Endothelial cell of umbilical vein (primary cell): Measurements from ENCODE around the gene H2BK1. TPM values are rescaled to one million over a fixed set of nuclear protein-coding genes. Genes with fewer than 3 reads are reported as not detected.
A peak's percentile ranks its signal among the peaks of the same experiment; 100 is the strongest.

Source experiments
- BruUV-seq: library from RNA; stranded (reverse); fragments of 400-500 nt; replicated peaks from 2 replicates; lab custom pipeline; 2021; lab: Mats Ljungman, UMichigan
- CTCF ChIA-PET: fragments of 300-600, 350-600 bp; sonication (Branson Sonifier 250); formaldehyde crosslinking; loops from one replicate; lab custom pipeline; 2021; ENCODE audit warnings: antibody characterized with exemption, inconsistent platforms; lab: Charles Lee
- POLR2A ChIA-PET: fragments of 300-600, 350-600 bp; sonication (Branson Sonifier 250); formaldehyde crosslinking; loops from one replicate; lab custom pipeline; 2021; ENCODE audit warnings: antibody characterized with exemption, inconsistent platforms; lab: Charles Lee
- DNase-seq: peaks from one replicate; pipeline ENCODE4 v3.0.0-alpha.2; 2011; ENCODE audit warnings: low read depth, low spot score
- FAIRE-seq: peaks from 2 replicates; lab custom pipeline; 2011; peaks lifted over from hg19 to GRCh38; lab: Jason Lieb, UNC
- H2AFZ ChIP-seq: 2 replicates; pipeline ENCODE4 v1.6.0; 2012; ENCODE audit warnings: low read depth, low read length, control low read depth, inconsistent platforms
- H3K27ac ChIP-seq: 2 replicates; pipeline ENCODE4 v1.5.1; 2011; ENCODE audit warnings: low read depth, mild to moderate bottlenecking, control low read depth, low read length, moderate library complexity; ENCODE audit not compliant: insufficient read depth
- H3K27me3 ChIP-seq, 2 experiments: 2 replicates each; pipeline versions ENCODE4 v1.6.0 to v1.6.1; 2011; ENCODE audit warnings: low read length in 2 of 2, mixed read lengths in 1 of 2; ENCODE audit not compliant: control insufficient read depth in 2 of 2, insufficient read depth in 2 of 2
- H3K36me3 ChIP-seq, 2 experiments: 2 replicates in 1 of 2; 3 replicates in 1 of 2; pipeline ENCODE4 v1.5.1; 2011; ENCODE audit warnings: low read length in 2 of 2, mild to moderate bottlenecking in 1 of 2, moderate library complexity in 1 of 2; ENCODE audit not compliant: control insufficient read depth in 2 of 2, insufficient read depth in 2 of 2; ENCODE audit errors: extremely low read depth in 1 of 2
- H3K4me1 ChIP-seq: 3 replicates; pipeline ENCODE4 v1.5.1; 2011; ENCODE audit warnings: mild to moderate bottlenecking, low read length; ENCODE audit not compliant: control insufficient read depth, insufficient read depth; ENCODE audit errors: extremely low read depth
- H3K4me2 ChIP-seq: 2 replicates; pipeline ENCODE4 v1.6.1; 2011; ENCODE audit warnings: low read length, control low read depth, mixed read lengths; ENCODE audit not compliant: insufficient read depth
- H3K4me3 ChIP-seq, 3 experiments: fragments of 200-600 bp in 1 of 3; sonication (generic), shearing (Covaris generic) in 1 of 3; replicated peaks in 1 of 3; 2 replicates each; pipeline ENCODE4 v1.5.1; 2011 to 2016; ENCODE audit warnings: control low read depth in 3 of 3, low read length in 3 of 3, mild to moderate bottlenecking in 2 of 3, inconsistent platforms in 1 of 3, low read depth in 1 of 3, moderate library complexity in 1 of 3; ENCODE audit not compliant: insufficient read depth in 1 of 3
- H3K79me2 ChIP-seq: 2 replicates; pipeline ENCODE4 v1.6.0; 2012; ENCODE audit warnings: low read length, inconsistent platforms; ENCODE audit not compliant: control insufficient read depth, insufficient read depth
- H3K9ac ChIP-seq: replicated peaks from 2 replicates; pipeline ENCODE3; 2011; ENCODE audit warnings: low read length, control low read depth; ENCODE audit not compliant: insufficient read depth; ENCODE audit errors: extremely low read depth
- H3K9me1 ChIP-seq: replicated peaks from 3 replicates; pipeline ENCODE4 v1.6.0; 2011; ENCODE audit warnings: mild to moderate bottlenecking, low read length; ENCODE audit not compliant: control insufficient read depth, insufficient read depth; ENCODE audit errors: extremely low read depth
- H3K9me3 ChIP-seq: replicated peaks from 2 replicates; pipeline ENCODE4 v1.5.1; 2012; ENCODE audit warnings: low read length, inconsistent platforms; ENCODE audit not compliant: control insufficient read depth, insufficient read depth
- H4K20me1 ChIP-seq: replicated peaks from 2 replicates; pipeline ENCODE3; 2011; ENCODE audit warnings: mild to moderate bottlenecking, low read length; ENCODE audit not compliant: control insufficient read depth, insufficient read depth; ENCODE audit errors: extremely low read depth
- EZH2 ChIP-seq: IDR thresholded peaks from 2 replicates; pipeline ENCODE4 v1.6.1; 2012; ENCODE audit warnings: borderline replicate concordance, low read depth, mild to moderate bottlenecking, moderate library complexity, low read length, inconsistent platforms; ENCODE audit not compliant: severe bottlenecking
- FOS ChIP-seq: IDR thresholded peaks from 2 replicates; pipeline ENCODE4 v1.6.1; 2011; ENCODE audit warnings: mild to moderate bottlenecking, low read length, moderate library complexity, borderline replicate concordance; ENCODE audit not compliant: insufficient read depth
- GATA2 ChIP-seq: IDR thresholded peaks from 2 replicates; pipeline ENCODE4 v1.7.0; 2011; ENCODE audit warnings: low read depth, mild to moderate bottlenecking, moderate library complexity, mixed read lengths, low read length; ENCODE audit not compliant: insufficient read length, insufficient read depth
- JUN ChIP-seq: IDR thresholded peaks from 2 replicates; pipeline ENCODE4 v1.6.1; 2011; ENCODE audit warnings: borderline replicate concordance, low read depth; ENCODE audit not compliant: insufficient read length, insufficient read depth
- MYC ChIP-seq: IDR thresholded peaks from one replicate; pipeline ENCODE4 v1.6.1; 2011; ENCODE audit warnings: mild to moderate bottlenecking, low read depth, low read length
- POLR2A ChIP-seq: IDR thresholded peaks from 2 replicates; pipeline ENCODE4 v1.6.1; 2012; ENCODE audit warnings: low read depth, mild to moderate bottlenecking, control low read depth, low read length
- POLR2AphosphoS5 ChIP-seq: IDR thresholded peaks from 2 replicates; pipeline ENCODE4 v1.6.1; 2012; ENCODE audit warnings: low read depth, mild to moderate bottlenecking, control low read depth, low read length, moderate library complexity; ENCODE audit not compliant: insufficient read depth
- dilution Hi-C: fragments of 300-500 bp; cut with MboI; formaldehyde crosslinking; loops from one replicate; pipeline ENCODE4 v1.15.0; 2019; ENCODE audit warnings: low sequenced_read_pairs; ENCODE audit not compliant: extremely low pct_ligation_motif_present
- intact Hi-C: fragments of 100-400 bp; cut with micrococcal nuclease; formaldehyde crosslinking; loops from one replicate; pipeline ENCODE4 v1.10.0; 2022
- polyA plus RNA-seq, 4 experiments: library from polyadenylated mRNA; depleted of rRNA in 3 of 4; stranded (reverse) in 3 of 4; unstranded in 1 of 4; fragments of >200 nt; gene quantifications; 2 replicates each; pipeline versions ENCODE4 v1.2.1 to v1.2.3, GENCODE V29; 2011 to 2012; ENCODE audit warnings: missing spikeins in 1 of 4
- total RNA-seq: library from RNA; stranded (reverse); gene quantifications from 2 replicates; pipeline ENCODE4 v1.2.3, GENCODE V29; 2021
- TF ChIP-seq, protein P1 (sequence below): IDR thresholded peaks from 2 replicates; pipeline ENCODE4 v1.6.1; 2011; ENCODE audit not compliant: insufficient read depth, insufficient read length

H2BK1 gene
- total and polyA plus RNA-seq, 2 donors (not counting 3 experiments of a cell fraction or from before 2014, with no cell fraction given): not detected

DNA sequence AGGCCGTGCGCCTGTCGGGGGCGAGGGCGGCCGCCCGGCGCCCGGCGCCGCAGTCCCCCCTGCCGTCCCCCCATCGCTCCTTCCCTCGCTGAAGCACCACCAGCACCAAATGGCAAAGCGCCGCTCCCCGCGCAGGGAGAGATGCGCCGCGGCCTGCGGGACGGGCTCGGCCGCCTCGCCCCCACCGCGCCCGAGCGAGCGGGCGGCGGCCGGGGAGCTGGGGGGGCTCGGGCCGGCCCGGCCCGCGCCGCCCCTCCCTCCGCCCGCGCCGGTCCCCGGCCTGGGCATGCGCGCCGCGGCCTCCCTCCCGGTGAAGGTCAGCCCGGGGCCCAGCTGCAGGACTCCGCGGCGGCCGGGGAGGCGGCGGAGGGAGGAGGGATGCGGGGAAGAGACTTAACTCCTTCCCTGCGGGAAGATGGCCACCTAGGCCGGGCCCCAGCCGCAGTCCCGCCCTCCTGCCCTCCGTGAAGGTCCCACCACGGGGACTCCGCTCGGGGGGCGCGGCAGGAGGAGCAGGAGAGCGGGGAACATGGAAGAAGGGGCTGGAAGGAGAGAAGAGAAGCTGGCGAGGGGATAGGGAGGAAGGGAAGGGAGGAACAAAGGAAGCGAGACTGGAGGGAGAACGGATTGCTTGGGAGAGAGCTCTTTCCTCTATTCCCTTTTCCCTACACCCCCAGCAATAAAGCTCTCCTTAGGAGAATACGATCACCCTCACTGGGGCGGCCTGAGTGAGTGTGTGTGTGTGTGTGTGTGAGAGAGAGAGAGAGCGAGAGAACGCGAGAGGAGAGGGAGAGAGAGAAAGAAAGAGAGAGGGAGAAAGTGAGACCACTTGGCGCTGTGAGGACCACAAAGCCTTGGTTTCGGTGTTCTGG lies 41.6 kb upstream of the H2BK1 start:
- no peaks in the 10 kb centered on the region for H3K36me3 ChIP-seq
- H3K4me3 ChIP-seq: peak overlapping the region; percentile 27 to 44 (median 38)
- no peak overlapping the region for H3K27ac ChIP-seq
- no peaks in the 10 kb centered on the region for H3K79me2 ChIP-seq
- peak overlapping the region; percentile 45 for H2AFZ ChIP-seq
- ChIA-PET POLR2A (no interaction called here), CTCF (interaction anchor here (0.6 to 2.6 kb wide), 3 partner anchors 8 to 53 kb away, joined by 3 to 14 read pairs (median 3); no protein-coding TSS in a partner anchor)
- H3K4me1 ChIP-seq: peaks cover 10% of the 10 kb centered on the region
- H3K9me3 ChIP-seq: no peaks in the 10 kb centered on the region
- peak; percentile 82 for FAIRE-seq
- TF ChIP-seq, protein P1, sequence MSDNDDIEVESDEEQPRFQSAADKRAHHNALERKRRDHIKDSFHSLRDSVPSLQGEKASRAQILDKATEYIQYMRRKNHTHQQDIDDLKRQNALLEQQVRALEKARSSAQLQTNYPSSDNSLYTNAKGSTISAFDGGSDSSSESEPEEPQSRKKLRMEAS: no peak
- TF ChIP-seq JUN (no peak), EZH2 (no peak), GATA2 (no peak), POLR2AphosphoS5 (no peak), POLR2A (peak; percentile 27), MYC (no peak), FOS (no peak)
- peaks cover 2 to 4% of the 10 kb centered on the region in 2 experiments for H3K27me3 ChIP-seq
- peak overlapping the region; percentile 69 for H3K9ac ChIP-seq
- peak; percentile 62 for DNase-seq
- no peaks in the 10 kb centered on the region for H4K20me1 ChIP-seq
- peak overlapping the region; percentile 60 for H3K4me2 ChIP-seq
- dilution Hi-C loops: no loop called here
- no TSS peak for BruUV-seq
- H3K9me1 ChIP-seq: no peaks in the 10 kb centered on the region
- intact Hi-C loops: no loop called here
